Coronary artery (tissue), 2 donors: ENCODE results near the gene PCDHGA5.
"Not testable (repeated sequence)": the region's sequence is repeated elsewhere in the genome, so short reads cannot be mapped to it uniquely, and the experiment has no call there.

Experiments used
- DNase-seq: peaks from one replicate; pipeline ENCODE4 v3.0.0-alpha.2; 2017; ENCODE audit warnings: low spot score
- H3K27ac ChIP-seq, 2 donors: fragments of 200-600 bp; sonication (generic); one replicate each; pipeline ENCODE4 v1.5.1; 2016 to 2019
- H3K4me3 ChIP-seq: fragments of 200-600 bp; sonication (generic); 2 replicates; pipeline ENCODE4 v1.5.1; 2016; ENCODE audit warnings: mild to moderate bottlenecking, moderate library complexity
- TF ChIP-seq, protein P1 (sequence below): fragments of 200-600 bp; sonication (generic); IDR thresholded peaks from one replicate; pipeline ENCODE4 v1.5.1; 2019; ENCODE audit warnings: antibody characterized with exemption

PCDHGA5 gene

DNA sequence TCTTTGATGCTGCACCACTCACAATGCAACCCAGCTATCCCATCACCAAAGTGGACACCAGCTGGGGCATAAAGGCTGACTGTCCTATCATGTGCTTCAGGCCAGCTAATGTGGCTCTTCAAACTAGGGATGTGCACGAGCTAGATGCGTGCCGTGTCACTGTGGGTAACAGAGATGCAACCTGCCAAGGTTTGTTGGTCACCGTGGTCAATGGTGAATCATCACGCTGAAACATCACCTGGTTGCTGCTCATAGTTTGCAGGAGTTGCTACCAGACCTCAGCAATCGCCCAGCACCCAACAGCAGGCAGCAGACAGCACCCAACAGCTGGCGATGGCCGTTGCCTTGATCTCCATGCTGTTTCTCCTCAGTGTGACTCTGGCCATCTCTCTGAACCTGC, 35.7 kb upstream of the PCDHGA5 start:
- Histone ChIP-seq H3K27ac (no peak overlapping the region), H3K4me3 (peak overlapping the region; percentile 7)
- no peak for DNase-seq
- TF ChIP-seq, protein P1, sequence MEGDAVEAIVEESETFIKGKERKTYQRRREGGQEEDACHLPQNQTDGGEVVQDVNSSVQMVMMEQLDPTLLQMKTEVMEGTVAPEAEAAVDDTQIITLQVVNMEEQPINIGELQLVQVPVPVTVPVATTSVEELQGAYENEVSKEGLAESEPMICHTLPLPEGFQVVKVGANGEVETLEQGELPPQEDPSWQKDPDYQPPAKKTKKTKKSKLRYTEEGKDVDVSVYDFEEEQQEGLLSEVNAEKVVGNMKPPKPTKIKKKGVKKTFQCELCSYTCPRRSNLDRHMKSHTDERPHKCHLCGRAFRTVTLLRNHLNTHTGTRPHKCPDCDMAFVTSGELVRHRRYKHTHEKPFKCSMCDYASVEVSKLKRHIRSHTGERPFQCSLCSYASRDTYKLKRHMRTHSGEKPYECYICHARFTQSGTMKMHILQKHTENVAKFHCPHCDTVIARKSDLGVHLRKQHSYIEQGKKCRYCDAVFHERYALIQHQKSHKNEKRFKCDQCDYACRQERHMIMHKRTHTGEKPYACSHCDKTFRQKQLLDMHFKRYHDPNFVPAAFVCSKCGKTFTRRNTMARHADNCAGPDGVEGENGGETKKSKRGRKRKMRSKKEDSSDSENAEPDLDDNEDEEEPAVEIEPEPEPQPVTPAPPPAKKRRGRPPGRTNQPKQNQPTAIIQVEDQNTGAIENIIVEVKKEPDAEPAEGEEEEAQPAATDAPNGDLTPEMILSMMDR = no peak

- no peak within 1 kb of the TSS for H3K27ac ChIP-seq
- TF ChIP-seq, protein P1 = no peak
- no peak for DNase-seq
- peak within 1 kb of the TSS; percentile 11 for H3K4me3 ChIP-seq
These were observed 33.5 kb upstream of the PCDHGA5 start, which contains the start of gene PCDHGA1 for GRCh38 chr5:141330299-141331080. PCDHGA1 (plus strand) TSS chr5:141330514.

- H3K4me3 ChIP-seq = peak overlapping the region; percentile 14
These were observed 31.4 kb upstream of the PCDHGA5 start for GRCh38 chr5:141332571-141332970.

DNA sequence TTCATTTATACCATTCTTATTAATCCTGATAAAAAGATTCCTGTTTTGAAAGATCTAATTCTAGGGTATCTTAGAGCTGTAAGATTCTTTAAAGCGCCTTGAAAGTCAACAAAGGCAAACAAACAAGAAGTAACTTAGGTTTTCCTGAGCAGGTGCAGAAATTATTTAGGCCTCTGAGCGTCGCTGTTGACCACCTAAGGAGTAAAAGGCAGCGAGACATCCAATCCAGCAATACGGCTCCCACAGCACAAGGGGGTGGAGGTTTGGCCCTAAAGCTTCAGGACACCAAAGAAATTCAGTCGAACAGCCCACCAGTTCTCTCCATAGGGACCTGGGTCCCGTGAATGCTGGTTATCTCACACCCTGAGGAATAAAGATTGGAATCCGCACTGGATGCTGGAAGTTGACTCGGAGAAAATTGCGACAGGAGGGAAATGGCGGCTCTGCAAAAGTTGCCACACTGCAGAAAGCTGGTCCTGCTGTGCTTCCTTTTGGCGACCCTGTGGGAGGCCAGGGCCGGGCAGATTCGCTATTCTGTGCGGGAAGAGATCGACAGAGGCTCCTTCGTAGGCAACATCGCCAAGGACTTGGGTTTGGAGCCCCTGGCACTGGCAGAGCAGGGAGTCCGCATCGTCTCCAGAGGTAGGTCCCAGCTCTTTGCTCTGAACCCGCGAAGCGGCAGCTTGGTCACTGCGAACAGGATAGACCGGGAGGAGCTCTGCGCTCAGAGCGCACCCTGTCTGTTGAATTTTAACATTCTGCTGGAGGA, 25.2 kb upstream of the PCDHGA5 start, which contains the start of gene PCDHGA2:
PCDHGA2 (plus strand) TSS at position 223 of the 769 bp plus-strand sequence.
- TF ChIP-seq, protein P1 = no peak
- DNase-seq = no peak
- Histone ChIP-seq H3K4me3 (peak within 1 kb of the TSS; percentile 60), H3K27ac (no peak within 1 kb of the TSS)

More at GRCh38 chr5:141332571-141332970, 31.4 kb upstream of the PCDHGA5 start:
- not testable (repeated sequence) for H3K27ac ChIP-seq, DNase-seq

DNA sequence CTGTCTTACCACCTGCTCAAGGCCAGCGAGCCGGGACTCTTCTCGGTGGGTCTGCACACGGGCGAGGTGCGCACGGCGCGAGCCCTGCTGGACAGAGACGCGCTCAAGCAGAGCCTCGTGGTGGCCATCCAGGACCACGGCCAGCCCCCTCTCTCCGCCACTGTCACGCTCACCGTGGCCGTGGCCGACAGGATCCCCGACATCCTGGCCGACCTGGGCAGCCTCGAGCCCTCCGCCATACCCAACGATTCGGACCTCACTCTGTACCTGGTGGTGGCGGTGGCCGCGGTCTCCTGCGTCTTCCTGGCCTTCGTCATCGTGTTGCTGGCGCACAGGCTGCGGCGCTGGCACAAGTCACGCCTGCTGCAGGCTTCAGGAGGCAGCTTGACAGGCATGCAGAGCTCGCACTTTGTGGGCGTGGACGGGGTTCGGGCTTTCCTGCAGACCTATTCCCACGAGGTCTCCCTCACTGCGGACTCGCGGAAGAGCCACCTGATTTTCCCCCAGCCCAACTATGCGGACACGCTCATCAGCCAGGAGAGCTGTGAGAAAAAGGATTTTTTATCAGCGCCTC, 23.1 kb upstream of the PCDHGA5 start:
- DNase-seq, H3K27ac ChIP-seq: not testable (repeated sequence)
- H3K4me3 ChIP-seq = peak overlapping the region; percentile 15

GRCh38 chr5:141342773-141343172, 21.2 kb upstream of the PCDHGA5 start:
- Histone ChIP-seq H3K4me3 (no peak overlapping the region), H3K27ac (no peak overlapping the region)
- DNase-seq = no peak
- TF ChIP-seq, protein P1 = no peak

GRCh38 chr5:141343242-141343952, 20.6 kb upstream of the PCDHGA5 start, which contains the start of gene PCDHGA3:
PCDHGA3 (plus strand) TSS chr5:141343829; CDS start chr5:141344034, 205 bp downstream.
- no peak within 1 kb of the TSS for H3K27ac ChIP-seq
- H3K4me3 ChIP-seq = peak within 1 kb of the TSS; percentile 21
- TF ChIP-seq, protein P1 = no peak
- no peak for DNase-seq
